ENCODE results near the gene STXBP1.
A peak's percentile ranks its signal among the peaks of the same experiment; 100 is the strongest.

STXBP1 gene

GRCh38 chr9:127626752-127627493 is 14.8 kb downstream of the STXBP1 start:
- TF ChIP-seq IKZF3 (tag by site-specific recombination; IDR thresholded peaks at IDR 0.05) (0 out of 2 replicates have a peak, but pooled peaks have one; percentile 8), ZNF335 (tag by site-specific recombination; conservative IDR thresholded peaks at IDR 0.05) (peak; percentile 57), ZNF777 (tag by site-specific recombination; IDR thresholded peaks at IDR 0.05; ENCODE audit: borderline replicate concordance) (no peak), TSHZ1 (tag by site-specific recombination; IDR thresholded peaks at IDR 0.05; ENCODE audit: borderline replicate concordance) (no peak), MZF1 (tag by site-specific recombination; IDR thresholded peaks at IDR 0.05; ENCODE audit: borderline replicate concordance) (peak; percentile 76), PRDM4 (tag by site-specific recombination; IDR thresholded peaks at IDR 0.05) (no peak), YY1 (tag by site-specific recombination; IDR thresholded peaks at IDR 0.05) (no peak)
- Histone ChIP-seq H3K9me3 (ENCODE audit: control insufficient read depth, insufficient read depth, low read depth, low read length) (no peaks in the 10 kb centered on the region), H3K4me3 (ENCODE audit: low read depth, low read length) (no peak overlapping the region), H3K36me3 (ENCODE audit: control insufficient read depth in 2 of 2, insufficient read depth in 1 of 2, low read length in 2 of 2) (no peaks in the 10 kb centered on the region), H3K4me1 (ENCODE audit: control insufficient read depth, insufficient read depth, low read length) (peaks cover 3% of the 10 kb centered on the region; the same call in 1 of the 2 replicates), H3K27ac (ENCODE audit: extremely low read depth, low read depth, low read length) (no peak overlapping the region)
- ChIA-PET CTCF (interaction anchor here (0.6 to 1.2 kb wide), 6 partner anchors 21 to 822 kb away, joined by 3 to 4 read pairs (median 3); partner anchors contain the start of gene ZBTB43), POLR2A (interaction anchor here (1.4 kb wide), 1 partner anchor 15 kb away, joined by 4 read pairs; the partner anchor contains the start of gene STXBP1)

GRCh38 chr9:127627494-127627855 is 15.4 kb downstream of the STXBP1 start:
- Histone ChIP-seq H3K4me1 (ENCODE audit: control insufficient read depth, insufficient read depth, low read length) (peaks cover 3% of the 10 kb centered on the region; the same call in 1 of the 2 replicates), H3K36me3 (ENCODE audit: control insufficient read depth in 2 of 2, insufficient read depth in 1 of 2, low read length in 2 of 2) (no peaks in the 10 kb centered on the region), H3K9me3 (ENCODE audit: control insufficient read depth, insufficient read depth, low read depth, low read length) (no peaks in the 10 kb centered on the region), H3K4me3 (ENCODE audit: low read depth, low read length) (no peak overlapping the region), H3K27ac (ENCODE audit: extremely low read depth, low read depth, low read length) (no peak overlapping the region)
- ChIA-PET POLR2A (interaction anchor here (1.4 kb wide), 1 partner anchor 15 kb away, joined by 4 read pairs; the partner anchor contains the start of gene STXBP1), CTCF (interaction anchor here (0.6 to 1.2 kb wide), 5 partner anchors 20 to 822 kb away, joined by 3 to 4 read pairs (median 3); partner anchors contain the start of gene ZBTB43)
- TF ChIP-seq ZNF18 (tag by site-specific recombination; IDR thresholded peaks at IDR 0.05) (no peak), ZNF664 (tag by site-specific recombination; IDR thresholded peaks at IDR 0.05) (no peak), ZBTB49 (tag by site-specific recombination; IDR thresholded peaks at IDR 0.05; ENCODE audit: low read depth) (no peak)

Data from HEK293 (cell line).